GM18867 (cell line): ENCODE results near the gene SELENOK.

ENCODE experiments used
- ATAC-seq: cut with Tn5 transposase; IDR thresholded peaks from one replicate; pipeline ENCODE4 v1.9.1; 2021; ENCODE audit warnings: mild to moderate bottlenecking, moderate library complexity; ENCODE audit not compliant: unreplicated experiment

Gene SELENOK

GRCh38 chr3:53884623-53885022, 7.0 kb downstream of the SELENOK start:
- no peak for ATAC-seq

GRCh38 chr3:53883008-53883407, 8.7 kb downstream of the SELENOK start:
- no peak for ATAC-seq

GRCh38 chr3:53881691-53882593, 9.7 kb downstream of the SELENOK start, which contains the start of gene ACTR8:
ACTR8 (minus strand) TSS chr3:53882152; CDS start chr3:53882101, 51 bp downstream.
- peak; percentile 84 for ATAC-seq

DNA sequence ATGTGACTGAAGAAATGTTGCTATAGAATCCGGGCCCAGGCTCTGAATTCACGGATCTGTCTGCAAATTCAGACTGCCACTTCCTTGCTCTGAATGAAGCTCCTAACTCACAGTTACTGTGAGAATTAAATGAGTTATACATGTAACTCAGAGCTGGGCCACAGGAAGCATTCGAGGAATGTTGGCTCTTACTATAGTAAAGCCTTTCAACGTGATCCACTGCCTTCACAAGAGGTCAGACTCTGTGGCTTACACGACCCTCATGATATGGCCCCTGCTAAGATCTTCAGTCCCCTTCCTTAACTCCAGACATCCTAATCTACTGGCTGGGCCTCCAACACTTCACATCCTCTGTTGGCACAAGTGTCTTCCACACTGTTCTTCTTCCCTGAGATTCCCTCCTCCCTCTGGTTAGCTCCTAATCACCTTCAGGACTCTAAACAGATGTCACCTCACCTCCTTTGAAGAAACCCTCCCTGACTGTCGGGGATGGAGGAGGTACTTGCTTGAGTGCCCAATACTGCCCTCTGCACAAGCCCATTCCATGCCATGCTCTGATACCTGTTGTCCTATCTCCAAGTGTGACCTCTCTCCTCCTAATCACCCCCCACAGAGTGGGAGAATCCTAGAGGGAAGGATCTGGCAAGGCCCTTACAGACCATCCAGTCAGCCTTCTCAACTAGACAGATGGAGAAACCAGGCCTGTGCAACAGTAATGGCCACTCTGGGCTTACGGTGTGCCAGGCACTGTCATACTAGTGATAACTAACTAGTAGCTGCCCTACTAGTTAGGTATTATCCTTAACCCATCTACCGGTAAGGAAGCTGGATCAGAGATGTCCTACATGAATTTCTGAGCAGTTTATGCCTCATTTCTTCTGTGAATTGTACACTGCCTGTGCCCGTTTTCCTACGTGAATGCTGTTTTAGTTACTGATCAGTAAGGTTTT, 11.0 kb downstream of the SELENOK start:
- ATAC-seq = no peak

DNA sequence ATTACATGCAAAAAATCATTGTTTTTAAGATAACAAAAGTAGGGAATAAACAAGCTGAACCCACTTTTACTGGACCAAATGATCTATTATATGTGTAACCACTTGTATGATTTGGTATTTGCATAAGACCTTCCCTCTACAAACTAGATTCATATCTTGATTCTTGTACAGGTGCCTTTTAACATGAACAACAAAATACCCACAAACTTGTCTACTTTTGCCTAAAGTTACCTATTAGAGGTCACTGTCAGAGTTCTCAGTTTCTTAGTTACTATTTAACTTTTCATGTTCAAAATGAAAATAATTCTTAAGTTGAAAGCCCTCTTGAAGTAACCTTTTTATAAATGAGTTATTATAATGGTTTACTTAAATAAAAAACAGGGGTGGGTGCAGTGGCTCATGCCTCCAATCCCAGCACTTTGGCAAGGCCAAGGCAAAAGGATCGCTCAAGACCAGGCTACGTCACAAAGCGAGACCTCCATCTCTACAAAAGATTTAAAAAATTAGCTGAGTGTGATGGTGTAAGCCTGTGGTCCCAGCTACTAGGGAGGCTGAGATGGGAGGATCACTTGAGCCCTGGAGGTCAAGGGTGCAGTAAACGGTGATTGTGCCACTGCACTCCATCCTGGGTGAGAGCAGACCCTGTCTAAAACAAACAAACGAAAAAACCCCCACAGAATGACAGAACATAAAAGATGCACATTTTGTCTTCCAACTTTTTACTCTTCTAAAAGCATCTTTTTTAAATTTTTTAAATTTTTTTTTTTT, 25.7 kb downstream of the SELENOK start:
- no peak for ATAC-seq

- no peak for ATAC-seq
Observed at GRCh38 chr3:53863145-53863544, 28.5 kb downstream of the SELENOK start.

DNA sequence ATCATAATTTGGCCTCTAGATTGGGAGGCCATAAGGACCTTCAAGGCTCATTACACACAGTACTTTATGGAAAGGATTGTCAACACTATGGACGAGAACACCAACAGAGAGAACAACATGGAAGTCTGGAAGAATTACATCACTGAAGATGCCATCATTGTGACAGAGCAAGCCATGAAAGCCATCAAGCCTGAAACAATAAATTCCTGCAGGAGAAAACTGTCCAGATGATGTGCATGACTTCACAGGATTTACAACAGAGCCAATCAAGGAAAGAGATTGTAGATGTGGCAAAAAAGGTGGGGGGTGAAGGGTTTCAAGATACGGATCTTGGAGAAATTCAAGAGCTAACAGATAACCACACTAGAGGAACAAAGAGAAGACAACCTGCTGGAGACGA, 29.4 kb downstream of the SELENOK start:
- no peak for ATAC-seq

- no peak for ATAC-seq
Observed at GRCh38 chr3:53860196-53860595, 31.5 kb downstream of the SELENOK start.

- ATAC-seq = no peak
Observed at GRCh38 chr3:53859178-53859577, 32.5 kb downstream of the SELENOK start.

DNA sequence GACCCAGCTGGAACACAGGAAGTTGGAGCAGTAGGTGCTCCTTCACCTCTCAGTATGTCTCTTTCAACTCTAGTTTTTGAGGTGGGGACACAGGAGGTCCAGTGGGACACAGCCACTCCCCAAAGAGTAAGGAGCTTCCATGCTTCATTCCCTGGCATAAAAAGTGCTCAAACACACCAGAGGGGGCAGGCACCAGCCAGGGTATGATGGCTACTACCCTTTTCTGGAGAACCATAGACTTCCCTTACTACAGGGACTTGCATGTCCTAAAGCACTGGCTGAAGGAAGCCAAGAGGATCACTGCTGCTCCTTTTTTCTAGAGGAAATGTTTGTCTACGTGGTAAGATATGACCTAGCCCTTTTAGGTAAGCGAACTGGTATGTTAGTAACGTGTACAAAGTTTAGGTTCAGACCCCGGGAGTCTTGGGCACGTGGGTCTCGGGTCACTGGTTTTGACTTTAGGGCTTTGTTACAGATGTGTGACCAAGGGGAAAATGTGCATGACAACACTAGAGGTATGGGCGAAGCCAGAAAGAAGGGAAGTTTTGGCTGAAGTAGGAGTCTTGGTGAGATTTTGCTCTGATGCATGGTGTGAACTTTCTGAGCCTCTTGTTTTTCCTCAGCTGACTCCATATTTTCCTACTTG, 33.4 kb downstream of the SELENOK start:
- ATAC-seq = no peak

- ATAC-seq = no peak
Observed at GRCh38 chr3:53856964-53857363, 34.7 kb downstream of the SELENOK start.

DNA sequence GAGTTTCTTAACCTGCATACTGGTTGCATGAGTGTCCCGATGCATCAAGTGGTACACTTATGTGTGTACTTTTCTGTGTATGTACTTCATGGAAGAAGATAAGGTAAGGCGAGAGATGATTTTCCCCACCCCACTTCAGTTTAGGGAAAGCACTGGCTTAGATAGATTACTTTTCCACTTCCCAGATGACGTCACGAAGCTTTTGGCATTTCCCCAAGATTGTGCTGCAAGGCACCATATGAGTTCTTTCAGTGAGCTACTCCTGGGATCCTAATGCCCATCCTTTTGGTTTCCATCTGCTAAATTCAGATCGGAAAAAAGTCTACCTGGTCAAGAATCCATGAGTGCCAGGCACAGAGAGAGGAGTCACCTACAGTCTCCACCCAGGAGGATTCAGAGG, 40.8 kb downstream of the SELENOK start:
- ATAC-seq = no peak

DNA sequence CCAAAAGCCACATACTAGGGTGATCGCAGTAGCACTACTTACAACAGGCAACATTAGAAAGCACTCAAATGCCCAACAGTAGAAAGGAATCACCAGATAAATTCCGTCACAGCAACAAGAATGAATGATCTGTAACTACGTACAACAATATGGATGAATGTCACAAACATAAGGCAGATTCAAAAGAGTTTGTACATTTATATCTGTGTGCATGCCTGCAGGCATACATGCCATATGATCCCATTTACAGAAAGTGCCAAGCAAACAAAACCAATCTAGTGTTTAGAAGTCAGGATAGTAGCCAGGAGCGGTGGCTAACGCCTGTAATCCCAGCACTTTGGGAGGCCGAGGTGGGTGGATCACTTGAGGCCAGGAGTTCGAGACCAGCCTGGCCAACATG, 41.7 kb downstream of the SELENOK start:
- ATAC-seq = no peak

DNA sequence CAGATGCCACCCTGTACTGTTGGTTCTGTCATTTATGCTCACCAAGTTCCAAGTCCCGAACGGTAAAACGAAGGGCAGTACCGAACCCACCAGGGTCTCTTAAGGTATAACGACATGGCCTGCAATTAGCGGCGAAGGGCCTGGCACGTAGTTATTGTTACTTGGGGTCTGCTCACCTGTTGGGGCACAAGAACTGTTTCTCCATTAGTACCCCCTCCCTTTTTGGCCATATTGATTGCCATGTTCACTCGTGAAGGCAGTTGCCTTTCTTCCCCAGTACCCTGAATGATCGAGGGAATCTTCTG, 44.9 kb downstream of the SELENOK start:
- no peak for ATAC-seq

- ATAC-seq = peak; percentile 51
Observed at GRCh38 chr3:53846134-53846850, 45.4 kb downstream of the SELENOK start, which contains the start of the genes CHDH and IL17RB. CHDH (minus strand) TSS chr3:53846419; CDS start chr3:53824008, 22,411 bp downstream. IL17RB (plus strand) TSS chr3:53846568; CDS start chr3:53846589, 21 bp downstream.

DNA sequence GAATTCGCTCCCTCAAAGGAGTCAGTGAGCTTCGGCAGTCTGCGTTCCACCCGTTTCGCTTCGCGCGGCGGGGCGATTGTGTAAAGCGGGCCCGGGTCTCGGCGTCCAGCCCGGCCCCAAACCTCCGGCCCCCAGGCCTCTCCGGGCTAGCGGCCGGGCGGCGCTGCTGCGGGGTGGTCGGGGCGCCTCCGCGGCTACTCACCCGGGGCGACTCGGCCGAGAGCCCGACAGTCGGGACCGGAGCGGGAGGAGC, 45.9 kb downstream of the SELENOK start:
- no peak for ATAC-seq

DNA sequence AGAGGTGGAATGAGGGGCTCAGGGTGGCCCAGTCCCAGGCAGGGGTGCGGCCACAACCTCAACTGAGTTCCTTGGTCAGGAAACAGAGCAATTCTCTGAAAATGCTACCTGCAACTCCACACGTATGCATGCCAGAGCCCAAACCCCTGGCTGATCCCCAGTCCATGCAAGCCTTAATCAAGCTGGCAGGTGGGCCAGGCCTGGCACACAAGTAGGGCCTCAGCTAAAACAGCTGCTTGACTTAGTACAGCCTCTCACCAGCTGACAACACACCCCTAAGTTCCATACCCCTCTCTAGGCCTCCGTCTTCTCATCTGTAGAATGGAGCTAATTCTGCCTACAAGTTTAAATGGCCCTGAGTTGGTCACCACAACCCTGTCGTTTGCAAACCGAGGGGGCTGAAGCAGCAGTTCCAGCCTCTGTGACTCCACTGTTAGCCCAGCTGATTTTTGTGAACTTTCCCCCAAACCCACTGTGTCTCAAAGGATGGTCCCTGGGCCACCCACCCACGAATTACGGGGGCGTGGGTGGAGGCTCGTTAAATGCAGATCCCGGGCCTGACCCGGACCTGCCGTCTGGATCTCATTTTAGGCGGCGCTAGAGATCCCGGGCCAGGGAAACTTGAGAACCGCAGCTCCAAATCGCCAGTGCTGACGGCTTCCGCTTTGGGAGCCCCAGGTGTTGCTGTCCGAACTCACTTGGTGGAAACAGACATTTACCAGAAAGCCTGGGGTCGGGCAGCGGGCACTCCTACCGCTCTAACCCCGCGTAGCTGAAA, 46.4 kb downstream of the SELENOK start:
- ATAC-seq = peak; percentile 9

GRCh38 chr3:53844262-53845102, 47.2 kb downstream of the SELENOK start:
- no peak for ATAC-seq
